ENCODE measurements around the gene ARL8A.
A peak's percentile ranks its signal among the peaks of the same experiment; 100 is the strongest.
"Not testable (repeated sequence)": the region's sequence is repeated elsewhere in the genome, so short reads cannot be mapped to it uniquely, and the experiment has no call there.

ARL8A gene

GRCh38 chr1:202144402-202145067 is at the start of gene ARL8A:
TSS of gene ARL8A (minus strand) at chr1:202144737. CDS start at chr1:202144572, 165 bp downstream.
- DNase-seq (ENCODE audit: low spot score): peak; percentile 91
- in situ Hi-C loops (cut with MboI; ENCODE audit: low sequenced_read_pairs, unreplicated experiment): no loop called here
- no peak for TF ChIP-seq CTCF (IDR thresholded peaks at IDR 0.05; ENCODE audit: borderline replicate concordance, control extremely low read depth, extremely low read depth, insufficient read depth, missing control alignments)

- no peak for TF ChIP-seq CTCF (IDR thresholded peaks at IDR 0.05; ENCODE audit: borderline replicate concordance, control extremely low read depth, extremely low read depth, insufficient read depth, missing control alignments)
- no peak for DNase-seq (ENCODE audit: low spot score)
- in situ Hi-C loops (cut with MboI; ENCODE audit: low sequenced_read_pairs, unreplicated experiment): no loop called here
Observed at GRCh38 chr1:202194328-202194648, 49.8 kb upstream of the ARL8A start.

DNA sequence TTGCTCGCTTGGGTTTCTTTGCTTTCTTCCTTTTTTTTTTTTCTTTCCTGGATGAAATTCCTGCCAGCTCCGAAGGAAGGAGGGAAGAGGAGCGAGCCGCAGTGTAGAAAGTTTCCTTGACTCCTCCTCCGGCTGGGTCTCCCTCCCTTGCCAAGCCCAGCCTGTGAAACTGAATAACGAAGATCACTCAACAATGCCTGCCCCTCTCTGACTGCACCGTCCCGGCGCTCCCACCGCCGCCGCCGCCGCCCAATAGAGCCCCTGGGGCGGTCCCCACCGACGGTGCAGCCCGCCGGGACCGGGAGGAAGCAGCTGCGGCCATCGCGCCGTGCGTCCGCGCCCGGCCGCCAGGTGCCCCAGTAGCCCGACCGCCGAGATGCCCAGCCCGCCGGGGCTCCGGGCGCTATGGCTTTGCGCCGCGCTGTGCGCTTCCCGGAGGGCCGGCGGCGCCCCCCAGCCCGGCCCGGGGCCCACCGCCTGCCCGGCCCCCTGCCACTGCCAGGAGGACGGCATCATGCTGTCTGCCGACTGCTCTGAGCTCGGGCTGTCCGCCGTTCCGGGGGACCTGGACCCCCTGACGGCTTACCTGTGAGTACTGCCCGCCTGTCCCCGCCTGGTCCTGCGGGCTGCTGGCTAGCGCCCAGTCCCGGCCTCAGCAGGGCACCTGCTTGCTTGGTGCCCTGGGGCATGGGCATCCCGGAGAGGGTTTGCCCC is 49.2 kb upstream of the ARL8A start, which contains the start of gene LGR6:
Gene LGR6 (plus strand): TSS at position 186 of the 714 bp plus-strand sequence. CDS start 191 bp downstream, at position 377.
- no peak for TF ChIP-seq CTCF (IDR thresholded peaks at IDR 0.05; ENCODE audit: borderline replicate concordance, control extremely low read depth, extremely low read depth, insufficient read depth, missing control alignments)
- in situ Hi-C loops (cut with MboI; ENCODE audit: low sequenced_read_pairs, unreplicated experiment): no loop called here
- DNase-seq (ENCODE audit: low spot score): no peak

GRCh38 chr1:202192770-202193613 is 48.5 kb upstream of the ARL8A start:
- peak; percentile 83 for DNase-seq (ENCODE audit: low spot score)
- peak; percentile 89 for TF ChIP-seq CTCF (IDR thresholded peaks at IDR 0.05; ENCODE audit: borderline replicate concordance, control extremely low read depth, extremely low read depth, insufficient read depth, missing control alignments)
- in situ Hi-C loops (cut with MboI; ENCODE audit: low sequenced_read_pairs, unreplicated experiment): no loop called here

DNA sequence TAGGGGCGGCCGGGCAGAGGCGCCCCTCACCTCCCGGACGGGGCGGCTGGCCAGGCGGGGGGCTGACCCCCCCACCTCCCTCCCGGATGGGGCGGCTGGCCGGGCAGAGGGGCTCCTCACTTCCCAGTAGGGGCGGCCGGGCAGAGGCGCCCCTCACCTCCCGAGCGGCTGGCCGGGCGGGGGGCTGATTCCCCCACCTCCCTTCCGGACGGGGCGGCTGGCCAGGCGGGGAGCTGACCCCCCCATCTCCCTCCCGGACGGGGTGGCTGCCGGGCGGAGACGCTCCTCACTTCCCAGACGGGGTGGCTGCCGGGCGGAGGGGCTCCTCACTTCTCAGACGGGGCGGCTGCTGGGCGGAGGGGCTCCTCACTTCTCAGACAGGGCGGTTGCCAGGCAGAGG is 46.9 kb upstream of the ARL8A start:
- in situ Hi-C loops (cut with MboI; ENCODE audit: low sequenced_read_pairs, unreplicated experiment); DNase-seq (ENCODE audit: low spot score): not testable (repeated sequence)

DNA sequence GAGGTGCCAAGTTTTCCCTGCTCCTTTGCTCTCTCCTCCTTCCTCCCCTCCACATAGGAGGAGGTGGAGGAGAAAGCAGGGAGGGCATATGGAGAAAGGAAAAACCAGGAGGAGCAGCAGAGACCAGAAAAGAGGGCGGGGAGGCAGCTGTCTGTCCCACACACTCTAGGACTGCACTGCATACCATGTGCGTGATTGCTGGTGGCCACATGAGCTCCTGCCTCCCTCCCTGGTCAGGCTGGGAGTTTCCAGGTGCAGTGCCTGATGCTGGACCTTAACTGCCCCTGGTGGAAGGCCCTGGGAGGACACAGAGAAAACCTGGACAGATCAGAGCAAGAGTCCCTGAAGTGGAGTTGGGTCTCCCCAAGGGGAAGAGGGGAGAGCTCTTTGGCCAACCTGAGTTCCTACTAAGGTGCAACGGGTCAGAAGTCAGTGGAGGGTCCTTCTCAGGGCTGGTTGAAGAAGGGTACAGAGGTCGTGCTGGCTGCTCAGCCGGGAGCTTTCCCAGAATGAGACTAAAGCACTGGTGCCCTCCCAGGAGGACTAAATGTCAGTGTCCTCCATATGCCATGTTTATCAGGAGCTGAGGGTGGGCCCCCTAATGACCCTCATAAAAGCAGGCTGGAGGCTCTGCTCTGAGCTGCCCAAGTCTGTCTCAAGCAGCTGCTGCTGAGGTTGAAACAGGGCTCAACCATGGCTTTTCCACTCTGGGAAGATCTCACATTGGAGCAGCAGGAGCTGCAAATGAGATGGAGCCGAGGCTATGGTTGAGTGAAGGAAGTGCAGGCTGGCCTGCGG is 45.6 kb upstream of the ARL8A start:
- TF ChIP-seq CTCF (IDR thresholded peaks at IDR 0.05; ENCODE audit: borderline replicate concordance, control extremely low read depth, extremely low read depth, insufficient read depth, missing control alignments): no peak
- in situ Hi-C loops (cut with MboI; ENCODE audit: low sequenced_read_pairs, unreplicated experiment): loop anchor here (10.0 kb wide), 1 partner anchor 125 kb away; no protein-coding TSS in a partner anchor
- DNase-seq (ENCODE audit: low spot score): no peak

Data from GM13976 (cell line).